Heart right ventricle (tissue), 16 donors: Measurements from ENCODE around the gene ADH6. TPM values are rescaled to one million over a fixed set of nuclear protein-coding genes. Genes with fewer than 3 reads are reported as not detected.

ENCODE experiments used
- ATAC-seq, 8 donors: fragments of 200-7000 bp; cut with Tn5 transposase; one replicate each; pipeline ENCODE4 v1.9.1; 2020; ENCODE audit warnings: mild to moderate bottlenecking in 8 of 8, moderate library complexity in 8 of 8, moderate number of reproducible peaks in 1 of 8
- DNase-seq, 2 donors: peaks; one replicate each; pipeline ENCODE4 v3.0.0-alpha.2; 2020
- H3K27ac ChIP-seq, 10 donors: fragments of 200-600 bp; sonication (generic) in 2 of 10; one replicate each; pipeline versions ENCODE4 v1.5.0 to v1.8.0; 2020 to 2022; ENCODE audit warnings: mild to moderate bottlenecking in 3 of 10
- H3K27me3 ChIP-seq, 7 donors: fragments of 200-600 bp; one replicate each; pipeline ENCODE4 v1.8.0; 2021 to 2022; ENCODE audit warnings: mild to moderate bottlenecking in 2 of 7
- H3K36me3 ChIP-seq, 9 donors: fragments of 200-600 bp; sonication (generic) in 1 of 9; one replicate each; pipeline versions ENCODE4 v1.5.0 to v1.8.0; 2020 to 2022; ENCODE audit warnings: mild to moderate bottlenecking in 2 of 9
- H3K4me1 ChIP-seq, 9 donors: fragments of 200-600 bp; sonication (generic) in 1 of 9; one replicate each; pipeline versions ENCODE4 v1.5.0 to v1.8.0; 2020 to 2022; ENCODE audit warnings: mild to moderate bottlenecking in 4 of 9
- H3K4me3 ChIP-seq, 10 donors: fragments of 200-600 bp; sonication (generic) in 2 of 10; one replicate each; pipeline versions ENCODE4 v1.5.0 to v1.8.0; 2020 to 2022; ENCODE audit warnings: mild to moderate bottlenecking in 7 of 10, moderate library complexity in 2 of 10
- H3K9me3 ChIP-seq, 11 donors: fragments of 200-600 bp in 10 of 11; sonication (generic) in 2 of 11; one replicate each; pipeline versions ENCODE4 v1.5.0 to v1.8.0; 2013 to 2022; ENCODE audit warnings: mild to moderate bottlenecking in 2 of 11, control low read depth in 1 of 11, moderate library complexity in 1 of 11
- CTCF ChIP-seq, 9 donors: fragments of 200-600 bp; sonication (generic) in 2 of 9; IDR thresholded peaks; one replicate each; pipeline versions ENCODE4 v1.5.0 to v1.8.0; 2021 to 2022; ENCODE audit warnings: antibody characterized with exemption in 9 of 9, mild to moderate bottlenecking in 5 of 9, moderate library complexity in 1 of 9
- WGBS, 2 donors: extraction: QIAGEN DNeasy Blood & Tissue Kit; methylation state at CpG; one replicate each; pipeline ENCODE4 v1.1.7; 2013; ENCODE audit warnings: inconsistent platforms in 1 of 2; 5-methylcytosine and 5-hydroxymethylcytosine counted together
- intact Hi-C, 10 donors: fragments of 100-400 bp; cut with DNase I; formaldehyde crosslinking; loops; one replicate each; pipeline versions ENCODE4 v1.11.1 to v1.14.2; 2022
- polyA plus RNA-seq, 2 donors: library from polyadenylated mRNA; stranded (reverse); fragments of 200-250 nt; gene quantifications; one replicate each; pipeline ENCODE4 v1.2.3, GENCODE V29; 2013
- total RNA-seq, 10 donors: library from RNA; stranded (reverse); fragmentation: NEBNext Ultra II Directional in 3 of 10; extraction: Animal tissue kit (Norgen Biotek cat#: 25700) in 3 of 10; gene quantifications; one replicate each; pipeline versions ENCODE4 v1.2.1 to v1.2.4, GENCODE V29; 2021 to 2023
- donor health status: Arrhythmogenic right ventricular cardiomyopathy.
- donor health status: ischemic (EF 13 %, LVEDD 7.1; RV severe dilation, severe dysfunction).
- donor health status: healthy with polysubstance abuse.
- donor health status: DM: no; HTN: yes; CAD: no.
- donor health status: DM: no; HTN: no; CAD: no.
- donor health status: ischemic (EF 25% LVEDD 6.9; RV normal size, moderate dysfunction).
- donor health status: ischemic (EF 25% LVEDD 5.7; RV mildly dilated, moderate dysfunction).
- donor health status: healthy.
- donor health status: DM: yes; HTN: yes; CAD: no.
- donor health status: Ischemic cardiomyopathy.
- donor health status: ischemic (EF 35%, LVEDD 5.7; RV mildly dilated, moderate dysfunction).
- donor health status: nonischemic (EF 11% LVEDD 7.7; RV severe dilation, severe dysfunction).
- donor health status: DM: yes; HTN: yes; CAD: no.
- donor health status: PGD.
- donor health status: ischemic (EF 29% LVEDD 5.4; RV normal size, mild dysfunction).
- donor health status: nonischemic (EF 23%, LVEDD 6.1; RV moderate dilation, normal function).

Gene ADH6
- total and polyA plus RNA-seq, 12 donors, result 0.08 TPM; not detected in 11

- Histone ChIP-seq H3K27ac (no peak overlapping the region), H3K4me1 (no peaks in the 10 kb centered on the region), H3K36me3 (no peaks in the 10 kb centered on the region), H3K27me3 (no peaks in the 10 kb centered on the region), H3K9me3 (peaks cover 0 to 14% (median 0%) of the 10 kb centered on the region in 11 donors), H3K4me3 (no peak overlapping the region)
- WGBS, 2 donors, result 86 to 87% methylated on average over 1 of the region's 1 CpG
- DNase-seq, result no peak
- no peak for TF ChIP-seq CTCF (IDR thresholded peaks at IDR 0.05)
- intact Hi-C loops, result no loop called here
- ATAC-seq, result no peak
These were observed 53.1 kb downstream of the ADH6 start for GRCh38 chr4:99165978-99166377.

- no peak for ATAC-seq
- Histone ChIP-seq H3K4me3 (no peak overlapping the region), H3K4me1 (no peaks in the 10 kb centered on the region), H3K27ac (no peak overlapping the region), H3K36me3 (no peaks in the 10 kb centered on the region), H3K9me3 (no peaks in the 10 kb centered on the region), H3K27me3 (no peaks in the 10 kb centered on the region)
- 92 to 95% methylated on average over 3 of the region's 3 CpGs for WGBS, 2 donors
- no peak for DNase-seq
- intact Hi-C loops, result no loop called here
- no peak for TF ChIP-seq CTCF (IDR thresholded peaks at IDR 0.05)
These were observed 57.5 kb downstream of the ADH6 start for GRCh38 chr4:99161373-99162099.

- Histone ChIP-seq H3K9me3 (no peaks in the 10 kb centered on the region), H3K4me3 (no peak overlapping the region), H3K27me3 (no peaks in the 10 kb centered on the region), H3K27ac (no peak overlapping the region), H3K36me3 (no peaks in the 10 kb centered on the region), H3K4me1 (no peaks in the 10 kb centered on the region)
- intact Hi-C loops, result no loop called here
- 66 to 70% methylated on average over 1 of the region's 1 CpG for WGBS, 2 donors
- DNase-seq (no peak), ATAC-seq (no peak)
- no peak for TF ChIP-seq CTCF (IDR thresholded peaks at IDR 0.05)
These were observed 59.3 kb downstream of the ADH6 start for GRCh38 chr4:99159699-99160098.

GRCh38 chr4:99157478-99157935 is 61.5 kb downstream of the ADH6 start:
- no peak for TF ChIP-seq CTCF (IDR thresholded peaks at IDR 0.05)
- Histone ChIP-seq H3K27ac (no peak overlapping the region), H3K36me3 (no peaks in the 10 kb centered on the region), H3K27me3 (no peaks in the 10 kb centered on the region), H3K4me3 (no peak overlapping the region), H3K4me1 (no peaks in the 10 kb centered on the region), H3K9me3 (no peaks in the 10 kb centered on the region)
- intact Hi-C loops, result no loop called here
- 81% methylated on average over 3 of the region's 3 CpGs for WGBS, 2 donors
- no peak for DNase-seq
- ATAC-seq, result no peak
